NCI-H146 treated with DMSO at 0.1 percent for 48 hours (cell line): ENCODE measurements around the gene FCRL5.

Experiments
- DNase-seq: peaks from one replicate; lab custom pipeline; 2025; ENCODE audit not compliant: unreplicated experiment; lab: John Stamatoyannopoulos, UW

Gene FCRL5

DNA sequence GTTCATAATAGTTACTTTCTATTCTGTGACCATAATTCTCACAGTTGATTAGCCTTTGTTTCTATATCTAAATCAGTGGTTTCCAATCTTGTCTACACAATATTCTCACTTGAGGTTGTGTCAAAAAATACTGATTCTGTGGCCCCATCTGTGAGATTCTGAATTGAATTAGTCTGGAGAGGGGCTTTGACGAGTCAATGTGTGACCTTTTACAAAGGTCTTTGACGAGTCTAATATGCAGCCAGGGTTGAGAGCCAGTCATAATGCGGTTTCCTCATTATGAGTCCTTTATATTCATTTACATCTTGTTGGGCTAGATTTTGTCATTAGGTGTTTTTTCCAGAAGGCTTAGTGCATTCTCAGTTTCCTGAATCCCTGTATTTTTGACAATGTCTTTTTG, 19.7 kb downstream of the FCRL5 start:
- DNase-seq, result no peak

DNA sequence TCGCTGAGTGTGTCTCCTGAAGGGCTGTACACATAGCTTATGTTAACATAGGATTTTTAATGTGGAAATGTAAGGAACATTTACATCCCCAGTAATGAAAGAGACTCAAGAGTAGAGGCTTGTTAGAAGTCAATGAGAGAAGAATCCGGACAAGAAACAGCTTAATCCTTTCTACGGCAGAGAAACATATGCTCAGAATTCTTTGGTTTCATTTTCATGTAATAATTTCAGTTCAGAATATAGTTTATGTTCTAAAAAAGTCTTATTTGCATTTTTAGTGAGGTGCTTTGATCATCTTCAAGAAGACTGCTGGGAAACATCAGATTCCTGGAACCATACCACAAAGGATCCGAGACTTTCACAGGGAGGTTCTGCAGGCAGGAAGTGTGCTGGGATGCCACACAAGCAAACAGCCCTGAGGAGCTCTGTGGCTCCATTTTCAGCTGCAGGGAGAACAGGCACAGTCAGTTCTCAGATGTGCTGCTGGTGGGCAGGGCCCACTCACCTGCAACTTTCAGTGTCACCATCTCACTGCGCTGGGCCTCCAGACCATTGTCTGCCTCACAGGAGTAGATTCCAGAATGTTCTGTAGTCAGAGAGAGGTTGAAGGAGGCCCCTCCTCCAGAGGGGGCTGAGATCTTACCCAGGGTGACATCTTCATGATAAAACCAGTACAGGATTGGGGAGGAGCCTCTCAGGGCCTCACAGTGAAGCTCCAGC, 28.4 kb downstream of the FCRL5 start:
- no peak for DNase-seq

DNA sequence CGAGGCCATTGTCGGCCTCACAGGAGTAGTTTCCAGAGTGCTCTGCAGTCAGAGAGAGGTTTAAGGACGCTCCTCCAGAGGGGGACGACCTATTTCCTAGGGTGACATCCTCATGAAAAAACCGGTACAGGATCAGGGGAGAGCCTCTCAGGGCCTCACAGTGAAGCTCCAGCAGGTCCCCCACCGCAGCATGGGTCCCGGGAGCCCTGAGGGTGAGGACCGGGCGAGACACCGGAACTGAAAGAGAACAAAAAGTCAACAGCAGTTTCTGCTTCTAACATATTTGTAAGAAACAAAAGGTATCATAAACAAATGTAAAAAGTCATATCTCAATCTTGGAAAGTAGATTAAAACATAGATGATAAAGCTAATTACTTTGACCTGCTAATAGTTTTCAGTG, 31.3 kb downstream of the FCRL5 start:
- no peak for DNase-seq

DNA sequence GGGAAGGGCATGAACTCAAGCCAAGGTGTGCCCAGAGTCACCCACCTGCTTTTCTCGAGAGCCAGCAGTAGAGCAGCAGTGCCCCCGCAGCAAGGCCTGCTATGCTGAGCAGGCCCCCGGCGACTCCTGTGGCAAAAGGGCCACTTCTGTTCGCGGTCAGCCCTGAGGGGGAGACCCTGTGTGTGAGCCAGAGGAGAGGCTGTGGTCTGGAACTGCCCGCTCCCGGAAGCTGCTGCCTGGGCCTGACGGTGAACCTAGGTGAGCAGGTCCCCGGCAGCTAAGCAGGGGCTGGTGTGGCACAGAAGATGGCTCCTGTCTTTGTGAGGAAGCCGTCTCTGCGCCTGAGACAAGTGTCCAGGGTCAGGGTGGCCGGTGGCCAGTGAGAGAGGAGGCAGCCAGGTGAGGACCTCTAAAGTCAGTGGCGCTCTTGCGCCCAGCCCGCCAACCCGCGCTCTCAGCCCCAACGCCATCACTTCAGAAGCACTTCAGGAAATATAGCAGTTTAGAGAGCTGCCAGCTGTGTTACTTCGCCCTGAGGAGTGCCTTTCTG, 31.9 kb downstream of the FCRL5 start:
- DNase-seq, result no peak

DNA sequence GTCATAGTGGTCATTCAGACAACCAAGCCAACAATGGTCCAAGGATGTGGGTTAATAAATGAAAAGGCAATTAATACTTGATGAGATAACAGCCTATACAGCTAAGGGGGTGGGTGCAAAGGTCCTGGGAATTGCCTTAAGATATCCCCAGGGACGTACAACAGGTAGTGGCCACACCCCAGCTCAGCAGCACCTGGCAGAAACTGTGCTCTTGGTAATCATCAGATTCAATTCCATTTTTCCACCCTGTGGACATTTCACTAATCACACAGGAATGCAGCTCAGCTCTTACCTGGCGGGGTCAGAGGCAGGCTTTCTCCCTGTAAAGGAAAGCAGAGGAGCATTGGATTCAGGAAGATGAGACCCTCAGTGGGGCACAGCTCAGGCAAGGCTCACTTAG, 32.9 kb downstream of the FCRL5 start:
- DNase-seq, result no peak

DNA sequence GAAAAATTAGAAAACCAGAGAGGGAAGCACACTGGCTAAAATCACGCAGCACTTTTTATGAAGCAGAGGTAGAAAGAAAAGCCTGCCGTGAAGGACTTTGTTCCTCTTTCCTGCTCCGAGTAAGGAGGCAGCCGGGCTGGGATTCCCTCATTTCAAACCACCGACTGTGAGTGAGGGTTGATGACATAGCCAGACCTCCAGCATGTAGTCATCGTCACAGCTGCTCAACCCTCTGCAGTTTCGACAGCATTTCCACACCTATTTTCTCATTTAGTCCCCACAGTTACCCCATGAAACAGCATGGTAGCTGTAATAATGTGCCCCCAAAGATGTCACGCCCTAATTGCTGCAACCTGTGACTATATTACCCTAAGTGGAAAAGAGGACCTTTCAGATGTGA, 35.3 kb downstream of the FCRL5 start:
- DNase-seq, result no peak

DNA sequence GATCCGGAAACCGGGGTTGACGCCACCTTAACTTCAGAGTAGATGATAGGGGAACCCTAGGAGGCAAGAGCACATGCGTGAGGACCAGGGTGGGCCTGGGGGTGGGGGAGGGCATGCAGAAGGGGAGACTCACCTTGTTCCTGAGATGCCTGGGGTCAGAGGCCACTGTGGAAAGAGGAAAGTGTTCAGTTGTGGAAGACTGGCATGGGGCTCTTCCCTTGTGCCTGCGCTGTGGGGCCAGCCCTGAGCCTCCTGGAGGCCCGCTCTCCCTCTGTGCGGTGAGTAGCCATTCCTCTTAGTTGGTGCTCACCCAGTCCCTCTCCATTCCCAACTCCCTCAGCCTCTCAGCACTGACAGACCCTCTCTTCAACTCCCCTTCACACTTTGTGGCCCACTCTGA, 36.6 kb downstream of the FCRL5 start:
- no peak for DNase-seq

DNA sequence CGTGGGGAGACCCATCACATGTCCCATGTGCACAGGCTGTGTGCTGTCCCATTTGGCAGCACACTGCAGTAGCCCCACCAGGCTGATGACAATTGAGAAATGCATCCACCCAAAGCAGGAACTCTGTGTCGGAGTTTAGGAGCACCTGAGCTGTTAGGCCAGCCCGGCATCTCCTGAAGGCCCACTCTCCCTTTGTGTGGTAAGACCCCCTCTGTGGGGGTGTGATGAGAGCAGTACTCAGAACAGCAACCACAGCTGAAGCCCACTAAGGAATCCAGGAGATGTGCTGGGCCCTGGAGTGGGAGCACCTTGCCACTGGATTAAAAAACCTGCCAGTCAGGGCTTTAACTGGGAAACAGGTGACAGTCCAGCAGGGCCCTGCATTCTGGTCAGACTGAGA, 37.2 kb downstream of the FCRL5 start:
- DNase-seq, result no peak

DNA sequence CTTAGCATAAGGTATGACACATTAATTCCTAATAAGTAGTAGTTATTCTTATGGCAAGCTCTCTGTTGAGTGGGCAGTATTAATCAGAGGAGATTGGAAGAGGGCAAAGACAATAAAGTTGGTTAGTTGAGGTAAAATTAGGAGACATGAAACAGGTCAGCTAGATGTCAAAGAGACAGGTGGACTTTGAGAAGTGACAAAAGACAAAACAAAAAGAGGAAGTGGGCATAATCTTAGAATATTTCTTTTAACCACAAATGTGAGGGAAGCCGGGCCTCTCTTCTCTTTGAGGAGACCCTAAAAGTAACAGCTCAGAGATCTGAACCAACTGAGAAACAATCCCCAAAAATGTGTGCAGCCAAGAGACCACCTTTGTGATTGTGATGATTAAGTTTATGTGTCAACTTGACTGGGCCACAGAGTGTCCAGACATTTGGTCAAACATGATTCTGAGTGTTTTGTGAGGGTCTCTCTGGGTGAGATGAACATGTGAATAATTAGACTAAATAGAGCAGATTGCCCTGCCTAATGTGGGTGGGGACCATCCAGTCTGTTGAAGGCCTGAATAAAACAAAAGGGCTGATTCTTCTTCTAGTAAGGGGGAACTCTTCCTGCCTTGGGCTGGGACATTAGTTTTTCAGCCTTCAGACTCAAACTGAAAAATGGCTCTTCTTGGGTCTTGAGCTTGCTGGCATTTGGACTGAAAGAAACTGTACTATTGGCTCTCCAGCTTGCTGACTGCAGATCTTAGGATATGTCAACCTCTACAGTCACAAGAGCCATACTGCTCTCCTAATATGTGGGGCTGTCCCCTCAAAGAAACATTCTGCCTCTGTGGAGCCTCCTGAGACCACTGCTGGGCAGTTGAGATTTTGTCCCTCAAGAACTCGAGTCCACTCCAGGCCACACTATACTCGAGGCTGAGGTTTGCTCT, 40.0 kb downstream of the FCRL5 start:
- DNase-seq, result no peak

DNA sequence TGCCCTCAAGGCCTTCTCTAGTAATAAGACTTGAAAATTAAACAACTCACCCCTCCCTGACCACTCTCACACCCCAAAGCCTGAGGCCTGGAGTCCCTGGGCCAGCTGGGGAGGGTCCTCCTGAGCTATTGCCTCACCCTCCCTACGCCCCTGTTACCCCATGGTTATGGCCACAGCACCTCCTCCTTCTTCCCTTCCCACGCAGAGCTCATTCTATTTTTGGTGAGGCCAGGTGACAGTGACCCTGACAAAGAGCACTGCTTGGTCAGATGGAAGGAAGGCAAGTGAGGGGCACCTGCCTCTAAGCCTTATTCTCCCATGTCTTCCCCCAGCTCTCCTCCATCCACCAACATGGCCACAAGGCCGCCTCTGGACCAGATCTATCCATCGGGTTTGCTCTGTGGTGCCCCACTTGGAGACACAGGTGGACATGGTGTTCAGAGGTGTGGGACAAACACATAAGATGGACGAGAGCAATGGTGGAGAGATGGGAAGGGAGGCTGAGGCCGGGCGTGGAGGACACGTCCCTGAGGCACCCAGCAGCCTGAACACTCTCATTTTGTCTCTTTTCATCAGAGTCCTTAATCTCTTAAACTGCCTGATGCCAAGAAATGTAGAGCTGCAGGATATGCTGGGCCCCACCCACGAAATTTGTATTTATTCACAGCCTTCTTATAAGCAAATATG, 42.6 kb downstream of the FCRL5 start:
- DNase-seq, result no peak

DNA sequence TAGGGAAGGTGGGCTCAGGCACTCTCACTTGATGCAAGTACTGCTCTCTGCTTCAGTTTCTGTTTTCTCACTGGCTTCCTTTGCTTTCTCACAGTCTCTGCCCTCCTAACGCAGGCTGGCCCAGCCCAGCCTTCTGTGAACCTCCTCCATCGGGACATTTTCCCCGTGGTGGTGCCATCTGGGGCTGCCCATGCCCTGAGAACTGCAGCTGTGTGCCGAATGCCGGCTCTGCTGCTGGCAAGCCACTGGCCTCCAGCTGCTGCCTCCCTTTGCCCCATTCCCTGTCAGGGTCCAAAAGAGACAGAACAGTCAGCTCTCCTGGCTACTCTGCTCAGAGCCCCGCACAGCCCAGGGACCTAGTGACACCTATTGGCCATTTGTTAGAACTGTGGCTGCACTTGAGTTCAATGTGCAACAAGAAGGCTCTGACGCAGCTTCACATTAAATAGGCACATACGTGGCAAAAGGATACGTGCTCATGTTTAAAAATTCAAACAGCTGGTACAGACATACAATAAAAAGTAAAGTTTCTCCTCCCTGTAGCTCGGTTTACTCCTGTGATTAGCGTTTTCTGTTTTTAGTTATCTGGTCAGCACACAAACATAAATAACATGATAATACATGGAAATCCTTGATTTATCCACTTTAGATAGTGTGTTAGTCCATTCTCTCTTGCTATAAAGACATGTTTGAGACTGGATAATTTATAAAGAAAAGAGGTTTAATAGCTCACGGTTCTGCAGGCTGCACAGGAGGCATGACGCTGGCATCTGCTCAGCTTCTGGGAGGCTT, 46.6 kb downstream of the FCRL5 start:
- no peak for DNase-seq

DNA sequence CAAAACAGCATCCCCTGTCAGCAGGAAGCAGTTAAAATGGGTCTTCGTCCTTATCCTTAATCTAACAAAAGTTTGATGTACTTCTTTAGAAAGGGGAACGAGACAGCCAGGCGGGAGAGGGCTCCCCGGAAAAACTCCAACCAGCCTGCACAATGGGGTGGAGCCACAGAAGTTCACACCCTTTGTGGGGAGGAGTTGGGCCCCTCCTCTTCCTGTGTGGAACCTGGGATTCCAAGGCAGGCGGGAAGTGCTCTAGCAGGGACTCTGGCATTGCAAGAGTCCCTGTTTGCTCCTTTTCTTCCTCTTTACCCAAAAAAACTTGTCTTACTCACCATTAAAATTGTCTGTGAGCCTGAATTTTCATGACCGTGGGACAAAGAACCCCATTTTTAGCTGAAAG, 47.7 kb downstream of the FCRL5 start:
- DNase-seq, result no peak

DNA sequence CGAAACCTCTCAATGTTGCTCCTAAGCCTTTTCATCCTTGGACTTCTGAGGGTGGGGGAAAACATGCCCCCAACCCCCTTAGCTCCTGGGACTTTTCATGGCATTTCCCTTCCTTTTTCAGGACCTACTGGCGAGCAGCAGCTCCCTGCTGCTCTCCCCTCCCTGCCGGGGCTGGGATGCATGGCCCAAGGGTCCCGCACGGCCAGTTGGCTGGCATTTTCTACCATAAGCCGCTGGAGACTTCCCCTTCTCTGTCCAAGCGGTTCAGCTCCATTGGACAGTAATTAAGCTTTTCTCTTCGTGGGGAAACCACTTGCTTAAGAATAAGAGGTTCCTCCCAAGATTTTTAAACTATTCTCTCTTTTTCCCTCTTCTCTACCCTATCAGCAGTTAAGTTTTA, 52.8 kb downstream of the FCRL5 start:
- DNase-seq, result no peak

DNA sequence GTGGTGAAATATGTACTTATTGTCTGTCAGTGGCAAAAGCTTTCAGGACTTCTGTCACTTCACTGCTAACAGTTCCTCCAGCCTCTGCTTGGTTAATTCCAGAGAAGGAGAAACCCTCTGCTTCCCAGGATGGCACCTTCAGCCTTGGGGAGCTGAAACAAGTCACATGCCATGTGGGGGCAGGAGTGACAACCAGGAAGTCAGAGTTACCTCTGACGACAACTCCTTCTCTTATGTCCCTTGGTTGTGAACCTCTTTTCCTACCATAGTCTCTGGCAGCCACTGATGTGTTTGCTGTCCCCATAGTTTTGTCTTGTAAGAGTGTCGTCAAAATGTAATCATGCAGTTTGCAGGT, 53.6 kb downstream of the FCRL5 start:
- no peak for DNase-seq

DNA sequence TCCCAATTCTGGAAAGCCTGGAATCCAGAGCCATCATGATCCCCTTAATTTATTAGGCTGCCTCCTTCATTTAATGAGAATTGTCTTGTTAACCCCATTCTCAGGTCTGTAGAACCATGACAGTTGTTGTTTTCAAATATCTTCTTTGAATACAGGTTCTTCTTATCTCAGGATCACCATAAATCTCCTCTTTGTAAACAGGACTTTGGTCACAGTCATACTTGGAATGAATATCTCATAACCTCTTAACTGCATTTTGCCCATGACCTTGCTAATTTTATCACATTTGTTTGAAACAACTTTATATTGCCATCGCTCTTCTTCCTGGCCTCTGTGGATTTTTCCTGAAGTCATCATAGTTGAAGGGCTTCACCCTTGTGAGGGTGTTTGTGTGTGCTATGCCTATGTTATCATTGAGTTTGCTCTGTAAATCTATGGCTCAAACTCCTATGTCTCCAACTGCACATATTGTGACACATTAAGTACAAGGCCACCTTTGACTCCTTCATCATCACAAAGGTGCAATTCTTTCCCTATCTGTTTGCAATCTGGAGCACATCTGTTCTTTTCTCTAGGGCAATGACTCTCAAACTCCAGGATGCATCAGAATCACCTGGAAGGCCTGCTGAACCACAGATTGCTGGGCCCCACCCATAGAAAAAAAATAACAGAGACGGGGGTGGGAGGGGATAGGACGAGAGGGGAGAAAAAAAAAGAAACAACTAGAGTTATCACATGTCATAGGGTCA, 54.2 kb downstream of the FCRL5 start:
- DNase-seq, result no peak

DNA sequence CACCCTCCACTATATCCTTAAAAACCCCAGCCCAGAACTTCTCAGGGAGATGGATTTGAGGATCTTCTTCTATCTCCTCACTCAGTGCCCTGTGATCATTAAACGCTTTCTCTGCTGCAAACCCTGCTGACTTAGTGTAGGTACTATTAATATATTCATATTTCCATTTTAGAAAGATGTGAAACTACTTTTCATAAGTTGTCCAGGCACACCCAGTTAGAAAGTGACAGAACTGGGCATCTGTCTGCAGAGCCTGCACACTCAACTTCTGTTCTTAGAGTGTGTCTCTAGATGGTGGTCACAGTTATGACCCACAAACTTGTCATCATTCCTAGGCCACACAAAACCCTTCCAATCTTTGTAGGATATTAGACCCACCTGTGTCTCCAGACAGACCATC, 55.0 kb downstream of the FCRL5 start:
- no peak for DNase-seq

DNA sequence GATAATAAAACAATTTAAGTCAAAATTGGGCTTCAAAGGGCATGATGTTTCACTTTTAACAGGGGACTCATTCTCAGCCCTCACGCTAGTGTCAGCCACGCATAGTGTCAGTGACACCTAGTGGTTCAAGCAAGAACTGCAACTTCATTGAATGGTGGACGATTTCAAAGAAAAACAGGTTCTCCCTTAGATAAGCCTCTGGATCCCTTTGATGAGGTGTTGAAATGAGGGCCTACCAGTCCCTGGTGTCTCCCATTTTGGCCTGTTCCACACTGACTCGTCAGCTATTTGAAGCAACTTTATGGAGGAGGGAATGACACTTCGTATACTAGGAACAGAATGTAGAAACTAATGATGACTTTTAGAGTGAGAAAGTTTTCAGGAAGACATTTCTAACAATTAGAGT, 56.2 kb downstream of the FCRL5 start:
- no peak for DNase-seq

DNA sequence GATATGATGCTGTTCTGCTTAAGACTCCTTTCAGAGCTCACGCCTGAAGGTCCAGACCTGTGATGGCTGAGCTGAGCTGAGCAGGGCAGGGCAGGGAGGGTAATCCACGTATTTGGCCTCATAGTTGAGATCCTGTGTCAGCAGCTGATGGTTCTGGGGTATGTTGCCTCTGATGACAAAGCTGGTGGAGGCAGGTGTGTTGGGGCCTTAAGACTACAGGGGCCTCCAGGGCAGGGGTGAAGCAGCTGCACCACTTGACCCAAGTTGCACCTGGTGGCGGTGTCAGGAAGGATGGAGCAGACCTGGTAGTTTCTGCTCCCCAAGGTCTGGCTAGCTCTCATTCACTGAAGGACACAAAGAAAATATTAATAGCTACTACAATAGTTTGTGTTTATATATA, 57.0 kb downstream of the FCRL5 start:
- no peak for DNase-seq

DNA sequence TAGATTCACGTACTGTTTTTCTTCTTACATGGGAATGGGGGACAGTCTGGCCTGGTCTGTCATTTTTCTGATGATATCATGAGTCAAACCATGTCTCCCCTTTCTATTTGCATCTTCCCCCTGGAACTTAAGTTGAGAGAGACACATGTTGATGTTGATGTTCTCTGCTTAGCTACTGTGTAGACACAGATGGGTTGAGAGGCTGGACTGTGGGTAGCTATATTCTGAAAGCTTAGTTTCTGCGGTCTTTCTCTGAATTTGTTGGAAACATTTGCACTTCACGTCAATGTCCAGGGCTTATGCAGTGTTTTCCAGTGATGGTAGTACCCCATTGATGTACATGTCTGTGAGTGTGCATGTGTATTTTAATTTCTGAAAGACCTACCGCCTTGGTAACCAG, 58.2 kb downstream of the FCRL5 start:
- DNase-seq, result no peak

DNA sequence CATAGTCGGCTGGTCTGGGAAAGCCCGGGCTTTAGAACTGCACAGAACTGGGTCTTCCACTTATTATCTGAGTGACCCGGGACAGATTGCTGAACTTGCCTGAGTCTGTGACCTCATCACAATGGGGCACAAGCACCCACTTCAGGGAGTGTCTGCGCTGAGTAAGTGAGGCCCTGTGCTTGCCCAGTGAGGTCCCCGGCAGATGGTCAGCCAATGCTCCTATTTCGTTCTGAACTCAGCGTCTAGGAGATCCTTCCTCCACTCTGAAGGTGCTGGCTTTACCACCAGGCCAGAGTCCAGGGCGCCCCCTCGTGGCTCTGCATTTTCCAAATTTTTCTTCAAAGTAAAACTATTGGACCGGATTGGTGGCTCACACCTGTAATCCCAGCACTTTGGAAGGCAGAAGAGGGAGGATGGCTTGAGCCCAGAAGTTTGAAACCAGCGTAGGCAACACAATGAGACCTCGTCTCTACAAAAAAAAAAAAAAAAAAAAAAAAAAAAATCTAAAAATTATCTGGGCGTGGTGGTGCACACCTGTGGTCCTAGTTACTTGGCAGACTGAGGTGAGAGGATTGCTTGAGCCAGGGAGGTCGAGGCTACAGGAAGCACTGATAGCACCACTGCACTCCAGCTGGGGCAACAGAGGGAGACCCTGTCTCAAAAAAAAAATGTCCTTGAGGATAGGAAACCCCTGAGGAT, 61.7 kb downstream of the FCRL5 start:
- peak; percentile 31 for DNase-seq
